ENCODE data around the gene BET1L. TPM values are rescaled to one million over a fixed set of nuclear protein-coding genes. Genes with fewer than 3 reads are reported as not detected.

Gene BET1L
- total RNA-seq, 1 donor from 2014 or later, result 73.2 TPM

GRCh38 chr11:211741-212140 lies 4.5 kb upstream of the BET1L start:
- no peaks in the 10 kb centered on the region for H3K9me3 Mint-ChIP-seq (ENCODE audit: unreplicated experiment)
- Histone ChIP-seq H3K9ac (ENCODE audit: low read length) (no peak overlapping the region), H3K27ac (ENCODE audit: low read depth, low read length) (no peak overlapping the region), H3K4me3 (ENCODE audit: insufficient read depth, low read depth, low read length) (no peak overlapping the region), H3K9me3 (ENCODE audit: insufficient read depth, low read depth, low read length) (no peaks in the 10 kb centered on the region), H3K4me2 (ENCODE audit: low read length) (no peak overlapping the region), H3K79me2 (ENCODE audit: insufficient read depth, low read length) (peaks cover 63% of the 10 kb centered on the region), H2AFZ (ENCODE audit: low read depth, low read length) (no peak overlapping the region), H3K4me1 (ENCODE audit: insufficient read depth, low read length) (peaks cover 22% of the 10 kb centered on the region), H4K20me1 (ENCODE audit: insufficient read depth, low read length) (peaks cover 73% of the 10 kb centered on the region), H3K36me3 (ENCODE audit: insufficient read depth, low read length) (peaks cover 52% of the 10 kb centered on the region), H3K27me3 (ENCODE audit: insufficient read depth, low read length) (no peaks in the 10 kb centered on the region)
- H3K4me3 Mint-ChIP-seq (ENCODE audit: unreplicated experiment), result peak overlapping the region; percentile 99
- peaks cover 42% of the 10 kb centered on the region for H3K4me1 Mint-ChIP-seq (ENCODE audit: low read depth, unreplicated experiment)
- H3K27me3 Mint-ChIP-seq (ENCODE audit: low read depth, unreplicated experiment), result no peaks in the 10 kb centered on the region
- DNase-seq (ENCODE audit: low read depth), result no peak
- no peak for TF ChIP-seq CTCF (IDR thresholded peaks at IDR 0.05; ENCODE audit: insufficient read depth, low read depth, low read length)
- no peak for TF ChIP-seq EZH2 (IDR thresholded peaks at IDR 0.05; ENCODE audit: insufficient read depth, low read length)
- H3K36me3 Mint-ChIP-seq (ENCODE audit: low read depth, unreplicated experiment), result peaks cover 23% of the 10 kb centered on the region
- H3K27ac Mint-ChIP-seq (ENCODE audit: unreplicated experiment), result peak overlapping the region; percentile 87
- no peak for FAIRE-seq

GRCh38 chr11:211295-211694 lies 4.1 kb upstream of the BET1L start:
- Mint-ChIP-seq H3K4me1 (ENCODE audit: low read depth, unreplicated experiment) (peaks cover 42% of the 10 kb centered on the region), H3K9me3 (ENCODE audit: unreplicated experiment) (no peaks in the 10 kb centered on the region), H3K36me3 (ENCODE audit: low read depth, unreplicated experiment) (peaks cover 23% of the 10 kb centered on the region), H3K4me3 (ENCODE audit: unreplicated experiment) (peak overlapping the region; percentile 99), H3K27ac (ENCODE audit: unreplicated experiment) (peak overlapping the region; percentile 87), H3K27me3 (ENCODE audit: low read depth, unreplicated experiment) (no peaks in the 10 kb centered on the region)
- Histone ChIP-seq H3K4me2 (ENCODE audit: low read length) (peak overlapping the region; percentile 97), H3K27me3 (ENCODE audit: insufficient read depth, low read length) (no peaks in the 10 kb centered on the region), H3K9me3 (ENCODE audit: insufficient read depth, low read depth, low read length) (no peaks in the 10 kb centered on the region), H3K4me1 (ENCODE audit: insufficient read depth, low read length) (peaks cover 22% of the 10 kb centered on the region), H3K79me2 (ENCODE audit: insufficient read depth, low read length) (peaks cover 67% of the 10 kb centered on the region), H2AFZ (ENCODE audit: low read depth, low read length) (no peak overlapping the region), H4K20me1 (ENCODE audit: insufficient read depth, low read length) (peaks cover 76% of the 10 kb centered on the region), H3K4me3 (ENCODE audit: insufficient read depth, low read depth, low read length) (no peak overlapping the region), H3K27ac (ENCODE audit: low read depth, low read length) (no peak overlapping the region), H3K36me3 (ENCODE audit: insufficient read depth, low read length) (peaks cover 50% of the 10 kb centered on the region), H3K9ac (ENCODE audit: low read length) (peak overlapping the region; percentile 97)
- TF ChIP-seq CTCF (IDR thresholded peaks at IDR 0.05; ENCODE audit: insufficient read depth, low read depth, low read length) (no peak), EZH2 (IDR thresholded peaks at IDR 0.05; ENCODE audit: insufficient read depth, low read length) (no peak)
- FAIRE-seq, result no peak
- DNase-seq (ENCODE audit: low read depth), result no peak

GRCh38 chr11:210803-211180 lies 3.6 kb upstream of the BET1L start:
- Mint-ChIP-seq H3K27ac (ENCODE audit: unreplicated experiment) (peak overlapping the region; percentile 100), H3K4me3 (ENCODE audit: unreplicated experiment) (peak overlapping the region; percentile 99), H3K9me3 (ENCODE audit: unreplicated experiment) (no peaks in the 10 kb centered on the region), H3K4me1 (ENCODE audit: low read depth, unreplicated experiment) (peaks cover 41% of the 10 kb centered on the region), H3K36me3 (ENCODE audit: low read depth, unreplicated experiment) (peaks cover 22% of the 10 kb centered on the region), H3K27me3 (ENCODE audit: low read depth, unreplicated experiment) (no peaks in the 10 kb centered on the region)
- FAIRE-seq, result no peak
- peak overlapping the region; percentile 86 for H3K4me3 ChIP-seq (ENCODE audit: insufficient read depth, low read depth, low read length)
- peaks cover 77% of the 10 kb centered on the region for H4K20me1 ChIP-seq (ENCODE audit: insufficient read depth, low read length)
- no peaks in the 10 kb centered on the region for H3K9me3 ChIP-seq (ENCODE audit: insufficient read depth, low read depth, low read length)
- H3K4me2 ChIP-seq (ENCODE audit: low read length), result peak overlapping the region; percentile 97
- H2AFZ ChIP-seq (ENCODE audit: low read depth, low read length), result no peak overlapping the region
- H3K27ac ChIP-seq (ENCODE audit: low read depth, low read length), result peak overlapping the region; percentile 94
- TF ChIP-seq CTCF (IDR thresholded peaks at IDR 0.05; ENCODE audit: insufficient read depth, low read depth, low read length), result no peak
- no peak for TF ChIP-seq EZH2 (IDR thresholded peaks at IDR 0.05; ENCODE audit: insufficient read depth, low read length)
- DNase-seq (ENCODE audit: low read depth), result no peak
- no peaks in the 10 kb centered on the region for H3K27me3 ChIP-seq (ENCODE audit: insufficient read depth, low read length)
- peaks cover 27% of the 10 kb centered on the region for H3K4me1 ChIP-seq (ENCODE audit: insufficient read depth, low read length)
- H3K79me2 ChIP-seq (ENCODE audit: insufficient read depth, low read length), result peaks cover 72% of the 10 kb centered on the region
- peaks cover 48% of the 10 kb centered on the region for H3K36me3 ChIP-seq (ENCODE audit: insufficient read depth, low read length)
- peak overlapping the region; percentile 97 for H3K9ac ChIP-seq (ENCODE audit: low read length)

Measured in astrocyte (in vitro differentiated cells and primary cell).